Skeletal muscle cell (primary cell): ENCODE data around the gene KIAA0319L.

Experiments used
- DNase-seq: peaks from one replicate; pipeline ENCODE4 v3.0.0-alpha.2; 2010; ENCODE audit warnings: low read depth
- H3K4me3 ChIP-seq: 2 replicates; pipeline ENCODE4 v1.5.1; 2011; ENCODE audit warnings: low read depth, mild to moderate bottlenecking, control low read depth, low read length, moderate library complexity

Gene KIAA0319L

DNA sequence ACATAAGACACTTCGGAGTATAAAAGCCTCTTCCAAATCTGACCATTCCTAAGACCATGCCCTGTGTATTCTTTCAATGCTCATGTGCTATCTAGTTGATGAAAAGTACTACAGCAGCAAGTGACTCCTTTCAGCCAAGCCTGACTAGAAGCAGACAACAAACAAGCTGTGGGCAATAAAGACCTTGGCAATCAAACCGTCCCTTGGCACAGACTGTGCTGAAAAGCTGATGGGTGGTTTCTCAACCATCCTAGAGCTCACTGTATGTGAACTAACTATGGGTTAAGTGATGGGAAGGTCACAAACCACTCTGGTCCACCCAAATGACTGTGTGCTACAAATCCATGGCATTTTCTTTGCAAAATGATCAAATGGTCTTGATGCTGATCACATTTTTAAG is 94.0 kb downstream of the KIAA0319L start:
- H3K4me3 ChIP-seq = no peak overlapping the region
- DNase-seq = no peak

DNA sequence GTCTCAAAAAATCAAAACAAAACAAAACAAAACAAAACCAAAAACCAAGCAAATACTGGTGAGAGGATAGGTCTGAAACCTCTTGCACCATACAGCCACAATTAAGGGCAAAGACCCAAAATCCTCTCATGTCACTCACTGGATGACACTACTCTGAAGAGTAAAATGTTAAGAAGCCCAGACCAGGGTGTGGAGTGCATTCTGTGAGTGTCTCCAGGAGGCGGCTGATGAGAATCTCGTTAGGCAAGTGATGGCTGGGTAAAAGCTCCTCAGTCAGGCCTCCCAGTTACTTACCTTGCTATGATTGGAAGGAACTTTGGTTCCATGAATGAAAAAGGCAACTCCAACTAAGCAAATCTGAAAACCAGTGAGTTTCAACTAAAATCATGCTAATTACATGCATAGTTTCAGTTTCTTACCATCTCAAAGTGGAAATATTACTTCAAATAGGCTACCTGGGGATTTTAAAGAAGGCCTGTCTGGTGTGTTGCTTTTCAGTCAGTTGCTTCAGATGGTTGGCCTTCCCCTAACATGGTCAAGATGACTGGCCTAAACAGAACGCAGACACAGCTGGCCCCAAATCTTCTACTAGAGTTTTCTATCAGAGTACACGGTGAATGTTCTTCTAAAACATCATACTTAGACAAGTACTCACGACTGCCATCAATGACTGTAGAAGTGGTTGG is 95.1 kb downstream of the KIAA0319L start:
- H3K4me3 ChIP-seq = no peak overlapping the region
- DNase-seq = no peak

DNA sequence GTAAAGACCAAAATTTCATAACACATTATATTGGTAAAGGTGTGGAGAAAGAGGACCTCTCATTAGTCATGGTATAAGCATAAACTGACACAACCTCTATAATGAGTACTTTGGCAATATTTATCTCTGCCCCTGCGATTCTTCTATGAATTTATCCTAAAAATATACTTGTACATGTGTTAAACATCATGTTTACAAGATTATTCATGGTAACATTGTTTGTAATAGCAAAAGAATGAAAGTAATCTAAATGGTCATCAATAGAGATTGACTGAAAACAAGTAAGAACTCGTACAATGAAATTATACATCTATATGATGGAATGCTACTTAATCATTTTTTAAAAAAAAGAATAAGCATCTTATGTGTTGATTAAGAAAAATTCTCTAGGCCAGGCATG is 96.4 kb downstream of the KIAA0319L start:
- no peak for DNase-seq
- H3K4me3 ChIP-seq = no peak overlapping the region

DNA sequence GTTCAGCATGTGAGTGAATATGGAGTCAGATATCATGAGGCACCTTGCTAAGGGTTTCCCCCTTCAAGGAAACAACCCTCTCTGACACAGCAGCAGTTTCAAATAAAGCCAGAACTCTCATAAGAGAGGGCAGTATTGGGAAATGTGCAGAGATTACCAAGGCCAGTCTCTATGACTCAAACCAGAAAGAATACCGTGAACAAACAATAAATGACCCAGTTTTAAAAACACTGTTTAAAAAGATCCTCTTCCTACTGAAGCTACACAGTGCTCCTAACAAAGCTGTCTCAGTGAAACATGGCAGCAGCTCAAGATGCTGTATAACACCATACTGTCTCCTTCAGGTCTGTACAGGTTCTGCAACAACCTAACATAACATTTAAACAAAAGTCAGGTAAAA is 102.6 kb downstream of the KIAA0319L start:
- peak; percentile 66 for DNase-seq
- H3K4me3 ChIP-seq = no peak overlapping the region

DNA sequence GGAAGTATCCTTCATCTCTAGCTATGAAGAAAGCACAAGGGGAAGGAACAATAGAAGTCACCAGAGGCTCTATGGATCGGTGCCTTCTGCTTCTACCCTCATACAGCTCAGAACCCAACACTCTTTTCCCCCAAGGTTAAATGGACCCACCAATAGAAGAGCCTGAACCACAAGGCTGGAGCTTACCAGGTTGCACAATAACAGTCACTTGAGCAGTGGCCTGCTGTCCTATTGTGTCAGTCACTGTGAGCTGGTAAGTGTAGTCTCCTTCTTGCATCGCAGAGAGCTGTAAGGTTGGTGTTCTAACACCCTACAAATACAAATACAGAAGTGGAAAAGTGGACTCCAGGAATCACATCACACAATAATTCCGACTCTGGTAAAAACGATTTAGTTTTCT is 103.0 kb downstream of the KIAA0319L start:
- H3K4me3 ChIP-seq = no peak overlapping the region
- DNase-seq = no peak

DNA sequence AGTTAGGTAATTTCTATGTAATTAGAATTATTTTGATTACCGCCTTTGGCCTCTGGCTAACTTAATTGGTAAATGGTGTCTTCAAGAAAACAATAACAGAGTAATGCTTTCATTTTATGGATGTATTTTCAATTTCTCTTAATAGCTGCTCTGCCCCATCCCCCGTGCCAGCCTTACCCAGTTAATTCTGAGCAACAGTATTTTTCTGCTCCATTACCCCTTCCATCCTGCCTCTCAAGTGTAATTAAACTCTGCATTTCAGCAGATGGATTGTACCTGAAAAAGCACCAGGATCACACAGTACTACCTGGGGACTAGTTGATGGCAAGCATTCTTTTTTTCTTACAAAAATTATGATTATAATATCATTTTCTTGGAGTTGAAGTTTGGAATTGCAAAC is 104.2 kb downstream of the KIAA0319L start:
- H3K4me3 ChIP-seq = no peak overlapping the region
- no peak for DNase-seq

DNA sequence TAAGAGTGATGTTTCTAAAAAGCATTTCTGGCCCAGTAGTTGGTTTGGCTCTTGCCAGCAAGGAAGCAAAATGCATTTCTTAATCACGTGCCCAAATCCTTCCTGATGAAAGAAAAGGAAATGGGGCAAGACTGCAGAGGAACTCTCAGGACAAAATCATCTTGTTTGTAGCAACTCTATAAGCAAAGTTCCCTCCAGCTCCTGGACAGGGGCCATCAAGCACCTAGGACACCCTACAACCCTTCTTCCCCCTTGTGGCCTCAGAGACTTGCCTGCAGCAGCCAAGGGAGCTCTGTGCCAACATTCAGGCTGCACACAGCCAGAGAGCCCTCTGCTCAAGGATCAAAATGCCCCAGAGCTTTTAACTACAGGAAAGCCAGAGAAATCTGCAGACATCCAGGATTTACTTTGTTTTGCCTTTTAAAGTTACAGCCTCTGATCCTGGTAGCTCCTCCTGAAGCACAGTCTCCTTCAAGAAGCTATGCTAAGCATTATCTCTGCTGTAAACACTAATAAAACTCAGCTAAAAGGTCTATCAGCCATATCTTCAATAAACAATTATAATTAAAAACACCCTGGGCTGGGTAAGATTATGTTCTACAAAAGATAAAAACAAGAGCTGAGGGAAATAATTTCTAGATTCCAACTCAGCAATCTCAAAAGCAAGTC is 105.0 kb downstream of the KIAA0319L start:
- H3K4me3 ChIP-seq = no peak overlapping the region

DNA sequence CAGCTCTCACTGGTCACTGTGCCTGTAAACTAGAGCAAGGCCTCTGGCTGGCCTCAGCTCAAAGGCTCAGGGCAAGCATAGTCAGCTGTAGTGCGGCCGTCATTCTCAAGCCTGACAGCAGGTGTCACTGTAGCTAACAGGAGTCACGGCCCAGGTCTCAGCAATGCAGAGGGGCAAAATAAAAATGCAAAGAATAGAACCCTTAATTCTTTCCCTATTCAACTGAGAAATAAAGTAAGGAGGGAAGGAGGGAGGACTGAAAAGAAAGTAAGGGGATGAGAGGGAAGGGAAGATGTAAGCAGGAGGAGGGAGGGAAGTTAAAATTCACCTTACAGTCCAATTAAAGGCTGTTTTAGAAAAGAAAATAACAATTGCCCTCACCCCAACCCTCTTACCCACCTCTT is 106.1 kb downstream of the KIAA0319L start:
- H3K4me3 ChIP-seq = no peak overlapping the region
- DNase-seq = peak; percentile 24

More for the DNA sequence above, 105.0 kb downstream of the KIAA0319L start:
- peak; percentile 43 for DNase-seq

DNA sequence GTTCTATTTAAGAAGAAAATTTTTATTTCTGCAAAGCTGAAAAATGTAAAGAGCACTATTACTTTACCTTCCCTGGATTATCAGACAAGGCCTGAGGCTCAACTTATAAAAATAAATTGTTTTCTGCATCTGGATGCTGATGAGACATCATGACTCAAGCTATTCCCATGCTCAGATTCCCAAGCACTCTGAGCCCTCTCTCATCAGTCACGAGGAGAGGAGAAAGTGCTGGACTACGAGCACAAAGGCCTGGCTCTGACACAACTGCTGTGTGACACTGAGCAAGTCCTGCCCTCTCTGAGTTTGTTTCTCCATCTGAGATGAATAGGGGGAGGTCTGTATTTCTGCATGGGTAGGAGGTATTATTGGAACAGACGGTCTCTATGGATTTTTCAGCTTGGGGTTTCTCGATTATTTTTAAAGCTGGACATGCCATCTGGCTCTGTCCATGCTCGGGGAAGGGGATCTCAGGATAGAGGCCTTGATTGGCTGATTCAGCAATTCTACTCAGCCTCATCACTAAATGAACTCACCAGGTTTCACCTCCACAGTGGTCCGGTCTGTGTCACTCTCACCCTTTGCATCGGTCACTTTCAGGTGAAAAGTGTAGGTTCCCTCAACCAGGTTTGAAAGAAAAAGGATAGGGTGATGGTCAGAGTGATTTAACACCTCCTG is 107.7 kb downstream of the KIAA0319L start:
- peak; percentile 91 for DNase-seq
- H3K4me3 ChIP-seq = no peak overlapping the region

DNA sequence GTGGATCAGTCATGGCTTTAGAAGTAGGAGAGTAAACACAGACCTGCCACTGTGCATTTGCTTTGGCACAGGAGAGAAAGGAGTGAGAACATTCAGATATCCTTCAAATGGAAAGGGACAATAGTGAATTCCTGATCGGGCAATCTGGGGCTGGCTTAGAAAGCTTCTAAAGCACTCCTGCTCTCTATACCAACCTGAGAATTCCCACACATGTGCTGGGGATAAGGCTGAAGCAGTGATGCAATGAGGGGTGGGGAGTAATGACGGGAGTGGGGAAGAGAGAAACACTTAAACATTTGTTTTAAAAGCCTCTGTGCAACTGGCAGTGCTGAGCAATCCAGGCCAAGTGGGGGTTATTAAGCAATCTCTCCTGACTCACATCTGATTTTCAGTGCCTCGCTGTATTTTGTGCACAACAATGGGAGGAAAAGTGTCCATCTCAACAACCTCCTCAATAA is 108.8 kb downstream of the KIAA0319L start:
- no peak overlapping the region for H3K4me3 ChIP-seq
- peak; percentile 92 for DNase-seq

DNA sequence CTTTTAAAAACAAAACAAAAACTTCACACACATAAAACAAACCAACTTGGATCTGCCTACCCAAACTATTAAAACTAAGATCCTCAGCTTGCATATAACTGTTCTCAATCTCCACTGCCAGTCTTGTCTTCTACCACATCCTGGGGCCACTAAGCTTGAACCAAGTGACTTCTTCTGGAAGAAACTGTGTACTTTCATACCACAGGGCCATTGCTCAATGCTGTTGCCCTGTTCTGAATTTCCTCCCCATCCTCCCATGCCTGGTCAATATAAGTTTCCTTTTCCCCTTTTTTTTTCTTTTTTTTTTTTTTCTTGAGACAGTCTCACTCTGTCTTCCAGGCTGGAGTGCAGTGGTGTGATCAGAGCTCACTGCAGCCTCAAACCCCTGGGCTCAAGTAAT is 109.9 kb downstream of the KIAA0319L start:
- DNase-seq = no peak
- no peak overlapping the region for H3K4me3 ChIP-seq

DNA sequence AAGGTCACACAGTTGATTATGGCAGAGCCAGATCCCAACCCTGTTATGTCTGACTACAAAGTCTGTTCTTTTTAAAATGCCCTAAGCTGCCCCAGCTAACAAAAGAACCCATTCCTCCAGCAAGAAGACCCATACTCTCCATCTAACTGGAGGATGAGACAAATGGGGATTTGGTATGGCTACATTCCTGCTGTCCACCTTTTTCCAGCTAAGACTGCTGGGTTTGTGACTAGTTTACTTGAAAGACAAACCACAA is 112.8 kb downstream of the KIAA0319L start:
- no peak overlapping the region for H3K4me3 ChIP-seq
- no peak for DNase-seq

DNA sequence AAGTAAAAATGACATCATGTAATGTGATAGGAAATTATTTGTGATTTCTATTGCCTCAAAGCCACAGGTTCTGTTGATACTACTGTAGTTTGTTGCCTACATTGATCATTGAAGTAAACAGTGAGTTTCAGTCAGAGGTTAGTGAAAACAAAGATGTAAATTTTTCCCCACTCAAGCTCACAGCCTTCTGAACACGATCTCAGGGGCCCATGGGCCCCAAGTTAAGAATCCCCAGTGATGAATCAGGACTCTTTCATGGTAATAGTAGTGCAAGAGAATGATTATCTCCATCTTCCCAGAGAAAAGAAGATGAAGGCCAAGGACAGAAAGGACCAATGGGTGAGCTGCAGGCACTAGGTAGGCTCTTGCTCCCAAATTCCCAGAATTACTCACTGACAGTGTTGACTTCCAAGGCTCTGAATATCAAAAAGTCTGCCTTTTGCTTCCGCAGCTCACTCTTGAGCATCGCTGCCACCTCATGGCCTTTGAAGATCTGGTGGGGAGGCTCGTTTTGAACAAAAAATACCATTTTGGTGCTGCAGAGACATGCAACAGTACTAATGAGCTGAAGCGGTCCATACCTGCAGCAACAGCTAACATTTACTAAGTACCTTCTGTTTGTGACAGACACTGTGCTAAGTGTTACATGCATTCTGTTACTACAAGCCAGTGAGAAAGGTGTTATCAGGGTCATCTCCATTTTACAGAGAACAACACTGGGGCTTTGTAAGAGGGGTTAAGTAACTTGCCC is 113.3 kb downstream of the KIAA0319L start:
- DNase-seq = no peak
- no peak overlapping the region for H3K4me3 ChIP-seq

DNA sequence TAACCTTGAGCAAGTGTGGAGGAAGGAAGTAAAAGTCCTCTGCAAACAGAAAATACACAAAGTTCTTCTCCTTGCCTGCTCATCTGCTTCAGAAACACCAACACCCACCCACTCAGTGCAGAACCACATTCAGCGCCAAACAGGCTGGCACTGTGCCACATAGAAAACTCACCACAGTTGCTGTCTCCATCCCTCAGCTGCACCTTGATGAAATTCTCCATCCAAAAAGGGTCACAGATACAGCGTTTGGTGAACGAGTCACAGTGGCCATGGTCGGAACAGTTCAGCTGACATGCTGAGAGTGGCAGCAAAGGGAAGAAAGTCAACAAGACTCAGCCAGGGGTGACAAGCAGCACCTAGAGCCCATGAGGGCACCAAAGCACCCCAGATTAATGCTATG is 114.5 kb downstream of the KIAA0319L start:
- DNase-seq = no peak
- no peak overlapping the region for H3K4me3 ChIP-seq

DNA sequence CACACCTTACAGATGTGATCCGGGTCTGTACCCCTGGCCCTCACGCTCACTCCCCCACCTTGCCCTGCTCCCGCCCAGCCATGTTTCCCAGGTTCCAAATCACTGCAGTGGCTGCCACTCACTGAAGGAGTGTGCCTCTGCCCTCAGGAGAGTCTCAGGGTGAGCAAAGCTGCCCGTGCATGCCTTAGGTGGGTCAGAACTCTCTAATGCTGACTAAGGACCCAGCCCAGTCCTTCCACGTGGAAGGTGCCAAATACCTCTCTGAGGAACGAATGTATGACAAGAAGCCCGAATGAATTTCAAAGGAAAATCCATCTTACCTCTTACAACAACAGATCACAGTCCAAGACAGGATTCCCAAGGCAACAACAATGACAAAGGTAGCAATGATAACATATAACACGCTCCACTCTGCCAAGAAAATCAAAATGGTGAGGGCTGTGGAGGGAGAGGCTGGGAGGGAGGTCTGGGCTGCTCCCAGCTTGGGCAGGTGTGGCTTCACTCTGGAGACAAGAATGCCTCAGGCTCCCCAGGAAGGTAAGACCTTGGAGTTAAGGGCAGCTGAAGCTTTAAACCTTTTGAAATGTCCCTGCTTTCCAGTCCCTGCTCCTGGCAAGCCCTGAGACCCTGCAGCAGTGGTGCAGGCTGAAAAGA is 115.2 kb downstream of the KIAA0319L start:
- no peak for DNase-seq
- no peak overlapping the region for H3K4me3 ChIP-seq

DNA sequence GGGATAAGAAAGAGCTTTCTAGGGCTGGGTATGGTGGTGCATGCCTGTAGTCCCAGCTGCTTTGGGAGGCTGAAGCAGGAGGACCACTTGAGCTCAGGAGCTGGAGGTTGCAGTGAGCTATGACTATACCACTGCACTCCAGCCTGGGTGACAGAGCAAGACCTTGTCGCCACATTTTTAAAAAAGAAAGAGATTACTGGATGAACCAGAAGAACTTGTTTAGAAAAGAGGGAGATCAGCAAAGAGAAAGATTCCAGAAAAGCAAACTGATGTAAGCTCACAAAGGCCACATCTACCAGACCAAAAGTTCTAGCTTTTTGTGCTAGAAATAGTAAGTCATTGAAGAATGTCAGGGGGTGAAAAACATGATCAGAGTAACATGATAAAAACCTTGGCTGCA is 117.6 kb downstream of the KIAA0319L start:
- H3K4me3 ChIP-seq = no peak overlapping the region
- no peak for DNase-seq

DNA sequence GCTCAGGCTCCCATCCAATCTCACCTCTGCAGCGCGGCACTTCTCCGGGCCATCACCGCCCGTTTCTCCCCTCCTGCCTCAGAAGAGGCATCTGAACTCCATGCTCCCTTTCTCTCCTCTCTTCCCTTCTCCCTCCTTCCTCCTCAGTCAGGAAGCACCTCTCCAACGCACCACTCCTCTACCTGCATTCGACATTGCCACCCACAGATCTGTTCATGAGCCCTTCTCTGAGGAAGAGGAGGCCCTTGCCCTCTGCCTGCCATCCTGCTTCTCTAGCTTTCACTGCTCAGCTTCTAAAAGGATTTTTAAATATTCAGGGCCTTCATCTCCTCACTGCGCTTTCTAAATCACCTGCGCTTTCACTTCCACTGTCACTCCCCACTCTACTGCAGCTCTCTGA is 120.0 kb downstream of the KIAA0319L start:
- no peak overlapping the region for H3K4me3 ChIP-seq
- DNase-seq = no peak

DNA sequence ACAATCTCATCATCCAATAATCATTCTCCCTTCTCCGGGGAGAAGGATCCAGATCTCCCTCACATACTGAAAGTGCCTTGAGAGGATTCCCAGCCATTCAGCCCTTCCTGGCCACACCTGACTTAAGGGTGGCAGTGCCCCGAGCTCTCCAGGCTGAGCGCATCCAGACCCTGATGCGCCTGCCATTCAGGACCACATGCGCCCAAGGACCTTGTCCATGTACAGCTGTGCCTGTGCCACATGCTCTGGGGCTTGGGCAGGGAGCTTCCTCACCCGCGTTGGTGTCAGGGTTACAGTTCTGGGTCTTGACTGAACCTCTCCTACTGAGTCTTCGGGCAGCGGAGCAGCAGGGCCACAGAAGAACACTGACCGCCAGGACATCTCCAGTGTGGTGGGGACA is 121.1 kb downstream of the KIAA0319L start:
- DNase-seq = no peak
- H3K4me3 ChIP-seq = no peak overlapping the region

DNA sequence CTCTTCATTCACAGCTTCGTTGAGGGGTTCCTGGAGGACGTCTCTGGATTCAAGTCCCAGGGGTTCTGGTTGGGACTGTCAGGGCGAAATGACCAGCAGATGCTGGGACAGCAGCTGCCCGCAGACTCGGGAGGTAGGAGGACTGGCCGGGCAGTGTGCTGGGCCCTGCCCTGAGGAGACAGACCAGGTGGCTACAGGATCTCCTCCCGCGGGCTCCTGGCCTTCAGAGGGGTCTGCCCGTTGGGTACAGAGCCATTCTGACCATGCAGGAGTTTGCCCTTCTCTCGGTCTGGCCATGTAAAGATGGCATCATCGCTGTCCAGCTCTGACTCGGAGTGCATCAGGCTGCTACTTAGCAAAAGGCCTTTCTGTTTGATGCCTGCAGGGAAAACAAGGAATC is 122.5 kb downstream of the KIAA0319L start:
- no peak overlapping the region for H3K4me3 ChIP-seq
- DNase-seq = no peak

DNA sequence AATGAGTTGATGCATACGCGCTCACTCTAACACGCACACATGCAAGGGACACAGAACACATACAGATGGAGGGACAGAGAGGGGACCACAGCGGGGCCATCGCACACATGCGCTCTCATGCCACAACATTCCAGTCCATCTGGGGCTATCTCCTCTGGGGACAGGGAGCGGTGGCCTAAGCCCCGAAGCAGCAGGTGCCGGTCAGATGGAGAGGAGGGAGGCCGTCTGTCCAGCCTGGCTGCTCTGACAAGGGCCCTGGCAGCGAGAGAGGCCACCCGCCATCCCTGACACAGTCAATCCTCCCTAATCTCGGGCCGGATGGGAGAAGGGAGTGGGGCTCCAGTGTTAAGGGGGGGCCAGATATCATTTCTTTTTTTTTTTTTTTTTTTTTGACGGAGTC is 123.5 kb downstream of the KIAA0319L start:
- no peak overlapping the region for H3K4me3 ChIP-seq
- no peak for DNase-seq
